Ishikawa (cell line): Measurements from ENCODE around the gene CLDN6.

Source experiments
- EP300 ChIP-seq: IDR thresholded peaks from 2 replicates; pipeline ENCODE4 v1.6.1; 2012; ENCODE audit warnings: borderline replicate concordance
- FOXM1 ChIP-seq: IDR thresholded peaks from 2 replicates; pipeline ENCODE4 v1.6.1; 2012; ENCODE audit warnings: low read depth, borderline replicate concordance
- TCF12 ChIP-seq: IDR thresholded peaks from 2 replicates; pipeline ENCODE4 v1.6.1; 2012; ENCODE audit warnings: low read depth
- TF ChIP-seq, protein P1 (sequence below): IDR thresholded peaks from 2 replicates; pipeline ENCODE4 v1.6.1; 2012; ENCODE audit warnings: low read depth, mild to moderate bottlenecking

DNA sequence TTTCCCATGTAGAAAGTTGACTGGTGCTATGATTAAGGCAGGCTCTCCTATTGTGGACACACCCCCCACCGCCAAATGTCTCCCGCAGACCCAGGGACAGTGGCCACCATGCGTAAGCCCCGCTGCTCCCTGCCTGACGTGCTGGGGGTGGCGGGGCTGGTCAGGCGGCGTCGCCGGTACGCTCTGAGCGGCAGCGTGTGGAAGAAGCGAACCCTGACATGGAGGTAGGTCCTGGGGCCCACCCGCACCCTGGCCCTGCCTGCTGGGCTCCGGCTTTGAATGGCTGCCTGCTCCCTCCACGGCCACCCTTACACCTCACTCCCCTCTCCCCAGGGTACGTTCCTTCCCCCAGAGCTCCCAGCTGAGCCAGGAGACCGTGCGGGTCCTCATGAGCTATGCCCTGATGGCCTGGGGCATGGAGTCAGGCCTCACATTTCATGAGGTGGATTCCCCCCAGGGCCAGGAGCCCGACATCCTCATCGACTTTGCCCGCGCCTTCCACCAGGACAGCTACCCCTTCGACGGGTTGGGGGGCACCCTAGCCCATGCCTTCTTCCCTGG, 32.0 kb upstream of the CLDN6 start:
- TF ChIP-seq TCF12 (no peak), FOXM1 (no peak), EP300 (no peak)
- TF ChIP-seq, protein P1, sequence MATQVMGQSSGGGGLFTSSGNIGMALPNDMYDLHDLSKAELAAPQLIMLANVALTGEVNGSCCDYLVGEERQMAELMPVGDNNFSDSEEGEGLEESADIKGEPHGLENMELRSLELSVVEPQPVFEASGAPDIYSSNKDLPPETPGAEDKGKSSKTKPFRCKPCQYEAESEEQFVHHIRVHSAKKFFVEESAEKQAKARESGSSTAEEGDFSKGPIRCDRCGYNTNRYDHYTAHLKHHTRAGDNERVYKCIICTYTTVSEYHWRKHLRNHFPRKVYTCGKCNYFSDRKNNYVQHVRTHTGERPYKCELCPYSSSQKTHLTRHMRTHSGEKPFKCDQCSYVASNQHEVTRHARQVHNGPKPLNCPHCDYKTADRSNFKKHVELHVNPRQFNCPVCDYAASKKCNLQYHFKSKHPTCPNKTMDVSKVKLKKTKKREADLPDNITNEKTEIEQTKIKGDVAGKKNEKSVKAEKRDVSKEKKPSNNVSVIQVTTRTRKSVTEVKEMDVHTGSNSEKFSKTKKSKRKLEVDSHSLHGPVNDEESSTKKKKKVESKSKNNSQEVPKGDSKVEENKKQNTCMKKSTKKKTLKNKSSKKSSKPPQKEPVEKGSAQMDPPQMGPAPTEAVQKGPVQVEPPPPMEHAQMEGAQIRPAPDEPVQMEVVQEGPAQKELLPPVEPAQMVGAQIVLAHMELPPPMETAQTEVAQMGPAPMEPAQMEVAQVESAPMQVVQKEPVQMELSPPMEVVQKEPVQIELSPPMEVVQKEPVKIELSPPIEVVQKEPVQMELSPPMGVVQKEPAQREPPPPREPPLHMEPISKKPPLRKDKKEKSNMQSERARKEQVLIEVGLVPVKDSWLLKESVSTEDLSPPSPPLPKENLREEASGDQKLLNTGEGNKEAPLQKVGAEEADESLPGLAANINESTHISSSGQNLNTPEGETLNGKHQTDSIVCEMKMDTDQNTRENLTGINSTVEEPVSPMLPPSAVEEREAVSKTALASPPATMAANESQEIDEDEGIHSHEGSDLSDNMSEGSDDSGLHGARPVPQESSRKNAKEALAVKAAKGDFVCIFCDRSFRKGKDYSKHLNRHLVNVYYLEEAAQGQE: no peak
